Measurements from ENCODE around the gene MTHFR.

GRCh38 chr1:11795238-11795890, 10.4 kb downstream of the MTHFR start:
- TF ChIP-seq EZH2 (IDR thresholded peaks at IDR 0.05; ENCODE audit: low read depth) (no peak), CTCF (conservative IDR thresholded peaks at IDR 0.05) (no peak)

Data from PC-9 (cell line).